LNCaP clone FGC (cell line): ENCODE results near the gene ADD1.

Experiments used
- DNase-seq: peaks from one replicate; pipeline ENCODE4 v3.0.0-alpha.2; 2011; ENCODE audit warnings: low read depth
- H3K4me3 ChIP-seq: 2 replicates; pipeline ENCODE4 v1.5.1; 2011; ENCODE audit warnings: mild to moderate bottlenecking, low read depth, low read length, control low read depth
- TF ChIP-seq, protein P1 (sequence below): IDR thresholded peaks from 2 replicates; pipeline ENCODE4 v1.5.1; 2012; ENCODE audit warnings: mild to moderate bottlenecking; ENCODE audit not compliant: control insufficient read depth, insufficient read depth; ENCODE audit errors: extremely low read depth

Gene ADD1

GRCh38 chr4:2924286-2924685 is 80.6 kb downstream of the ADD1 start:
- no peak for DNase-seq
- no peak overlapping the region for H3K4me3 ChIP-seq
- TF ChIP-seq, protein P1, sequence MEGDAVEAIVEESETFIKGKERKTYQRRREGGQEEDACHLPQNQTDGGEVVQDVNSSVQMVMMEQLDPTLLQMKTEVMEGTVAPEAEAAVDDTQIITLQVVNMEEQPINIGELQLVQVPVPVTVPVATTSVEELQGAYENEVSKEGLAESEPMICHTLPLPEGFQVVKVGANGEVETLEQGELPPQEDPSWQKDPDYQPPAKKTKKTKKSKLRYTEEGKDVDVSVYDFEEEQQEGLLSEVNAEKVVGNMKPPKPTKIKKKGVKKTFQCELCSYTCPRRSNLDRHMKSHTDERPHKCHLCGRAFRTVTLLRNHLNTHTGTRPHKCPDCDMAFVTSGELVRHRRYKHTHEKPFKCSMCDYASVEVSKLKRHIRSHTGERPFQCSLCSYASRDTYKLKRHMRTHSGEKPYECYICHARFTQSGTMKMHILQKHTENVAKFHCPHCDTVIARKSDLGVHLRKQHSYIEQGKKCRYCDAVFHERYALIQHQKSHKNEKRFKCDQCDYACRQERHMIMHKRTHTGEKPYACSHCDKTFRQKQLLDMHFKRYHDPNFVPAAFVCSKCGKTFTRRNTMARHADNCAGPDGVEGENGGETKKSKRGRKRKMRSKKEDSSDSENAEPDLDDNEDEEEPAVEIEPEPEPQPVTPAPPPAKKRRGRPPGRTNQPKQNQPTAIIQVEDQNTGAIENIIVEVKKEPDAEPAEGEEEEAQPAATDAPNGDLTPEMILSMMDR, result no peak

- DNase-seq, result no peak
- TF ChIP-seq, protein P1, result no peak
- H3K4me3 ChIP-seq, result no peak overlapping the region
Observed at GRCh38 chr4:2924765-2925301, 81.2 kb downstream of the ADD1 start.

DNA sequence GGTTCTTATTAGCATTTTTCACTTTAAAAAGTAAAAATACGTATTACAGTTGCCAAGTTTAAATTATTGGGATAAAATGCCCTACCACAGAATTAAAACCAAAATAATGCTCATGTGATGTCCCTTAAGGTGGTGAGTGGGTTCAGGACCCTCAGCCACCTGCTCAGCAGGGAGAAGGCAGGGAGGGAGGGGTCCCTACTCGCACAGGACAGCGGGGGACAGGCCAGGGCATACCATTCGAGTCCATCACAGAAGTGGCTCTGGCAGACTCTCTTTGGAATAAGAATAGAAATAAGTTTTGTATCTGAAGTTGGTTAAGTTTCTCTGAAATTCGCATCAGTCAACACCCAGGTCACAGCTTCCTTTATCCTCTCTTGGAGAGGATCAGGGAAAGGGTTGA is 81.9 kb downstream of the ADD1 start:
- DNase-seq, result no peak
- TF ChIP-seq, protein P1, result no peak
- H3K4me3 ChIP-seq, result no peak overlapping the region

DNA sequence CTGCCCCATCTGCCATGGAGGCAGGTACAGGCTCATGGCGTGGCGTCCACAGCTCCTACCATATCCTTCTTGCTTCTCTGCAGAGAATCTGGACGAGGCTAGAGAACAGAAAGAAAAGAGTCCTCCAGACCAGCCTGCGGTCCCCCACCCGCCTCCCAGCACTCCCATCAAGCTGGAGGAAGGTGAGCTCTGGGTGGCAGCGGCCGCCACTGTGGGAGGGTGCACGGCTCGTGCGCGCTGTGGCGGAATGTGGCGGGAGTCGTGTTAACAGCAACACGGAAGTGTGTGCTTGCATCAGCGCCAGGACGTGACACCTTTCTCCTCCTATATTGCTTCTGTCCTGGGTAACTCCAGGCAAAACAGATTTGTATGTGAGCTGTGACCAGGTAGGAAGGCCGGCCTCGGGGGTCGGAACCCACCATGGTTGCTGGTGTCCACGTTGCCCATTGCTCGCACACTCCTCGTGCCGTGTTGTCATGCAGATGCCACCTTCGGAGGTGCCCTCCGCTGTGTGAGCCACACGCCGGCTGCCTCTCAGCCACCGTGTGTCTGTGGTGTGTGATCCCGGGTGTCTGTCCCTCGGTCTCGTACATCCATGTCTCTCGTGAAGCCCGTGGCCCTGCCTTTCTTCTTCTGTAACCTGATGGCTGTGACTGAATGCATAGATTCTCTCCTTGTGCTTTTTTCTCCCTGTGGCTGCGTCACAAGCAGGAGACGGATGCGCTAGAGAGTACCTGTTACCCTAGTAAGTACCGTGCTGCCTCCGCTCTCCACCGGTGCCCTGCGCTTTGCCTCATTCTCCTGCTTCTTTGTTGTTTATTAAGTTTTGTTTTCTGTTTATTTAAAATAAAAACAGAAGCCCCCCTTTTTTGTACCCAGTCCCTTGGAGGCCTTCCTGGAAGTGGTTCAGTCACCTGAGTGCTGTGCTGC is 82.6 kb downstream of the ADD1 start:
- no peak overlapping the region for H3K4me3 ChIP-seq
- no peak for DNase-seq
- TF ChIP-seq, protein P1, result no peak

DNA sequence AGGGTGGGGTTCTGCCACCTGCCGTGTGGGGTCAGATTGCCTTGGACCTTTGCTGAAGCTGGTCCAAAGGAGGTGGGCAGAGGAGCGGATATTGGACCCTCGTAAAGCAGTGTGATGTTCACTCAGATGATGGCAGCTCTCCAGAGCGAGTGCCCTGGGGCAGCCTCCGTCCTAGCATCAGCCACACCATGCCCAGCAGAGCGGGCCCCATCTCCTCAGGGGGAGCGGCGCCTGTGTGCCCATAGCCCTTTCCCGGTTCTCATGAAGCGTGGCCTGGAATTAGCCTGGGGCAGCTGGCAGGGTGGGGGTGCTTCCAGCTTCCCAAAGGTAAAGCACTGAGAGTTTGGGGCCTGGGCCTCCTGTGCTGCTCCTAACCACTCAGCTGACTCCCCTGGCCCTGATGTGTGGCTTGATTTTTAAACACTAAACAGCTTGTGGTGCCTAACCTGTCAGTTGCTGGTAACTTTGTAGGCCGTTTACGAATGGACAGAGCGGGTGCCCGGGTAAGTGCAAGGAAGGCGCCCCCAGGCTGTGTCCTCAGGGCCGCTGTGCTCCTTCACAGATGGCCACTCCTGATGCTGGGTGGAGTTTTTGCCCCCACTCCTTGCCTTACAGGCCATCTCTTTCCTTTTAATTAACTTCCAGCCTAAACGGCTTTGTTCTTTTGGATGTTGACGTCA is 83.5 kb downstream of the ADD1 start:
- TF ChIP-seq, protein P1, result no peak
- DNase-seq, result no peak
- H3K4me3 ChIP-seq, result no peak overlapping the region

DNA sequence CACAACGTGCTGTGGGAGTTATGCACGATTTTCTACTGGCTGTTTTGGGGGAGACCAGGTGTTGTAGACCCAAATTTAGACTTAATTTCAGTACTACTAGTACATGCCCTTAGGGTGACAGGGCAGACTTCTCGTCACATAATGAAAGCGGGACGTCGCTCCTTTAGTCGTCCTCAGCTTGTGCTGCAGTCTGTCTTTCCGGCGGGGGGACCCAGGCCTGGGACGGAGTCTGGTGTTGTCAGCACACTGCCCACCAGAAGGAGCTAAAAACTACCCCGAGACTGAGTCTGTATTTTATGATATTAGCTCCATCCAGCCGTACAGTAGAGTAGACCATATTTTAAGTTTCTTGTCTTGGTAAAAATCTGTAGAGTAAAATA is 84.0 kb downstream of the ADD1 start:
- TF ChIP-seq, protein P1, result no peak
- H3K4me3 ChIP-seq, result no peak overlapping the region
- DNase-seq, result no peak
